GM23338 (cell line): Measurements from ENCODE around the gene ZNF555. TPM values are rescaled to one million over a fixed set of nuclear protein-coding genes. Genes with fewer than 3 reads are reported as not detected.

ENCODE experiments used
- ATAC-seq: fragments of 200-7000 bp; cut with Tn5 transposase; 3 replicates; pipeline ENCODE4 v1.9.1; 2020
- DNase-seq: peaks from one replicate; pipeline ENCODE4 v3.0.0-alpha.2; 2015; ENCODE audit warnings: low spot score
- H2AFZ ChIP-seq: fragments of 200-600 bp; sonication (generic); 2 replicates; pipeline ENCODE4 v1.8.0; 2016; ENCODE audit warnings: antibody characterized with exemption, mild to moderate bottlenecking, moderate library complexity
- H3F3A ChIP-seq: fragments of 200-600 bp; sonication (generic); replicated peaks from 2 replicates; pipeline ENCODE4 v1.8.0; 2017; ENCODE audit warnings: antibody characterized with exemption, mixed run types, low read depth
- H3K27ac ChIP-seq: fragments of 200-600 bp; sonication (generic); 2 replicates; pipeline ENCODE4 v1.6.1; 2016; ENCODE audit warnings: low read depth
- H3K27me3 ChIP-seq: fragments of 200-600 bp; sonication (generic); 2 replicates; pipeline ENCODE4 v1.8.0; 2016; ENCODE audit warnings: mild to moderate bottlenecking, mixed run types, moderate library complexity; ENCODE audit not compliant: insufficient read depth
- H3K36me3 ChIP-seq: fragments of 200-600 bp; sonication (generic); 2 replicates; pipeline ENCODE4 v1.8.0; 2016; ENCODE audit warnings: mild to moderate bottlenecking; ENCODE audit not compliant: insufficient read depth
- H3K4me1 ChIP-seq: fragments of 200-600 bp; sonication (generic); 2 replicates; pipeline ENCODE4 v1.8.0; 2016; ENCODE audit warnings: mild to moderate bottlenecking, moderate library complexity; ENCODE audit not compliant: insufficient read depth
- H3K4me2 ChIP-seq: fragments of 200-600 bp; sonication (generic); 2 replicates; pipeline ENCODE4 v1.7.1; 2017; ENCODE audit warnings: mixed run types
- H3K4me3 ChIP-seq: fragments of 200-600 bp; sonication (generic); 2 replicates; pipeline ENCODE4 v1.6.1; 2016; ENCODE audit warnings: mixed run types
- H3K79me2 ChIP-seq: fragments of 200-600 bp; sonication (generic); replicated peaks from 2 replicates; pipeline ENCODE4 v1.8.0; 2017; ENCODE audit warnings: mild to moderate bottlenecking; ENCODE audit not compliant: insufficient read depth
- H3K9me2 ChIP-seq: fragments of 200-600 bp; sonication (generic); 2 replicates; pipeline ENCODE4 v1.8.0; 2017; ENCODE audit not compliant: insufficient read depth
- H4K20me1 ChIP-seq: fragments of 200-600 bp; sonication (generic); replicated peaks from 2 replicates; pipeline ENCODE4 v1.8.0; 2017; ENCODE audit warnings: mild to moderate bottlenecking; ENCODE audit not compliant: insufficient read depth
- H3K27ac Mint-ChIP-seq: 2 replicates; pipeline ENCODE4 v1.8.0; 2020; ENCODE audit warnings: inconsistent platforms, mild to moderate bottlenecking, moderate library complexity, mixed read lengths
- H3K27me3 Mint-ChIP-seq: 3 replicates; pipeline ENCODE4 v1.8.0; 2022; ENCODE audit warnings: low read depth, mild to moderate bottlenecking, moderate library complexity, mixed read lengths, inconsistent platforms; ENCODE audit not compliant: insufficient read depth, poor library complexity
- H3K36me3 Mint-ChIP-seq: 3 replicates; pipeline ENCODE4 v1.8.0; 2021; ENCODE audit warnings: low read depth, mild to moderate bottlenecking, inconsistent platforms, moderate library complexity, mixed read lengths
- H3K4me1 Mint-ChIP-seq: 3 replicates; pipeline ENCODE4 v1.8.0; 2020; ENCODE audit warnings: mild to moderate bottlenecking, inconsistent platforms, mixed read lengths
- H3K4me3 Mint-ChIP-seq: 3 replicates; pipeline ENCODE4 v1.8.0; 2021; ENCODE audit warnings: moderate library complexity, mild to moderate bottlenecking, inconsistent platforms, mixed read lengths
- H3K9me3 Mint-ChIP-seq: 3 replicates; pipeline ENCODE4 v1.8.0; 2020; ENCODE audit warnings: moderate library complexity, mild to moderate bottlenecking, inconsistent platforms, mixed read lengths
- CREB1 ChIP-seq: fragments of 250-450 bp; sonication (Bioruptor Pico); IDR thresholded peaks from 2 replicates; pipeline ENCODE4 v1.5.0; 2020; ENCODE audit warnings: low read depth, mild to moderate bottlenecking, moderate library complexity
- CTCF ChIP-seq, 2 experiments: fragments of 200-600 bp in 1 of 2; sonication (generic) in 1 of 2; conservative IDR thresholded peaks; 2 replicates each; pipeline versions ENCODE4 v1.5.1 to v1.6.1; 2016 to 2017; ENCODE audit warnings: antibody characterized with exemption in 2 of 2, low read depth in 2 of 2, mild to moderate bottlenecking in 2 of 2, moderate library complexity in 1 of 2
- ETS1 ChIP-seq: IDR thresholded peaks from 2 replicates; pipeline ENCODE4 v1.6.1; 2016; ENCODE audit warnings: antibody characterized with exemption
- EZH2 ChIP-seq: fragments of 200-600 bp; sonication (generic); IDR thresholded peaks from one replicate; pipeline ENCODE4 v1.8.0; 2017; ENCODE audit warnings: antibody characterized with exemption, mild to moderate bottlenecking, low read depth; ENCODE audit not compliant: unreplicated experiment
- EZH2phosphoT487 ChIP-seq: fragments of 200-600 bp; sonication (generic); IDR thresholded peaks from one replicate; pipeline ENCODE4 v1.8.1; 2018; ENCODE audit warnings: antibody characterized with exemption; ENCODE audit not compliant: unreplicated experiment
- JUNB ChIP-seq: IDR thresholded peaks from one replicate; pipeline ENCODE4 v1.6.1; 2016; ENCODE audit warnings: antibody characterized with exemption; ENCODE audit not compliant: unreplicated experiment
- NANOG ChIP-seq: IDR thresholded peaks from 2 replicates; pipeline ENCODE4 v1.6.1; 2016; ENCODE audit warnings: antibody characterized with exemption, borderline replicate concordance
- POLR2AphosphoS5 ChIP-seq: IDR thresholded peaks from 2 replicates; pipeline ENCODE4 v1.6.1; 2016; ENCODE audit warnings: antibody characterized with exemption, low read depth
- REST ChIP-seq: IDR thresholded peaks from one replicate; pipeline ENCODE4 v1.6.1; 2018; ENCODE audit warnings: antibody characterized with exemption; ENCODE audit not compliant: unreplicated experiment
- STAT1 ChIP-seq: IDR thresholded peaks from one replicate; pipeline ENCODE4 v1.6.1; 2016; ENCODE audit warnings: antibody characterized with exemption; ENCODE audit not compliant: unreplicated experiment
- ZNF114 ChIP-seq: fragments of 250-450 bp; sonication (Bioruptor Pico); IDR thresholded peaks from 2 replicates; pipeline ENCODE4 v1.5.0; 2020; ENCODE audit warnings: mild to moderate bottlenecking, moderate library complexity
- ZNF331 ChIP-seq: fragments of 250-450 bp; sonication (Bioruptor Pico); IDR thresholded peaks from 2 replicates; pipeline ENCODE4 v1.5.0; 2020; ENCODE audit warnings: low read depth, mild to moderate bottlenecking, moderate library complexity
- ZNF462 ChIP-seq: fragments of 250-450 bp; sonication (Bioruptor Pico); IDR thresholded peaks from 2 replicates; pipeline ENCODE4 v1.5.0; 2020; ENCODE audit warnings: mild to moderate bottlenecking, moderate library complexity
- polyA plus RNA-seq: library from polyadenylated mRNA; unstranded; fragments of >200 nt; fragmentation: Nextera tagmentation; extraction: Ambion mirVana; gene quantifications from 2 replicates; pipeline ENCODE4 v1.2.1, GENCODE V29; 2016
- total RNA-seq: library from RNA; depleted of rRNA; stranded (reverse); fragments of >200 nt; shearing (Covaris generic); gene quantifications from 2 replicates; pipeline ENCODE4 v1.2.3, GENCODE V29; 2014

ZNF555 gene
- total and polyA plus RNA-seq, 2 experiments from 2014 or later = 3.5 to 7.5 TPM

- no peaks in the 10 kb centered on the region for H3K9me2 ChIP-seq
- Mint-ChIP-seq H3K4me1 (no peaks in the 10 kb centered on the region), H3K27me3 (peaks cover 9% of the 10 kb centered on the region), H3K36me3 (peaks cover 37% of the 10 kb centered on the region), H3K4me3 (no peak overlapping the region), H3K27ac (no peak overlapping the region), H3K9me3 (no peaks in the 10 kb centered on the region; the same call in 2 of the 3 replicates)
- H3K79me2 ChIP-seq = peaks cover 3% of the 10 kb centered on the region; the same call in 1 of the 2 replicates
- no peak overlapping the region for H2AFZ ChIP-seq
- H3K4me1 ChIP-seq = no peaks in the 10 kb centered on the region
- ATAC-seq (no peak), DNase-seq (no peak)
- H3K27ac ChIP-seq = no peak overlapping the region
- no peaks in the 10 kb centered on the region; the same call in 1 of the 2 replicates for H4K20me1 ChIP-seq
- no peak overlapping the region for H3K4me2 ChIP-seq
- no peaks in the 10 kb centered on the region for H3K27me3 ChIP-seq
- H3F3A ChIP-seq = no peaks in the 10 kb centered on the region
- no peak for TF ChIP-seq EZH2phosphoT487
- no peak for TF ChIP-seq NANOG
- TF ChIP-seq ZNF462 (CRISPR knock-in tag) = no peak
- no peak for TF ChIP-seq CTCF (conservative IDR thresholded peaks at IDR 0.05; ENCODE audit: low read depth in 2 of 2)
- no peak for TF ChIP-seq REST
- no peak for TF ChIP-seq CREB1 (CRISPR knock-in tag)
- no peak for TF ChIP-seq POLR2AphosphoS5
- TF ChIP-seq ETS1 = no peak
- no peak for TF ChIP-seq STAT1
- no peak for TF ChIP-seq ZNF114 (CRISPR knock-in tag)
- TF ChIP-seq EZH2 = no peak
- no peak for TF ChIP-seq JUNB
- TF ChIP-seq ZNF331 (CRISPR knock-in tag) = no peak
- H3K4me3 ChIP-seq = no peak overlapping the region
- no peaks in the 10 kb centered on the region; the same call in 1 of the 2 replicates for H3K36me3 ChIP-seq
Measured at GRCh38 chr19:2807379-2808128, 33.7 kb upstream of the ZNF555 start.
